Measurements from ENCODE around the gene MGST3. TPM values are rescaled to one million over a fixed set of nuclear protein-coding genes. Genes with fewer than 3 reads are reported as not detected.

Gene MGST3
- total and polyA plus RNA-seq, 2 experiments from 2014 or later, result 84.5 to 262 TPM

DNA sequence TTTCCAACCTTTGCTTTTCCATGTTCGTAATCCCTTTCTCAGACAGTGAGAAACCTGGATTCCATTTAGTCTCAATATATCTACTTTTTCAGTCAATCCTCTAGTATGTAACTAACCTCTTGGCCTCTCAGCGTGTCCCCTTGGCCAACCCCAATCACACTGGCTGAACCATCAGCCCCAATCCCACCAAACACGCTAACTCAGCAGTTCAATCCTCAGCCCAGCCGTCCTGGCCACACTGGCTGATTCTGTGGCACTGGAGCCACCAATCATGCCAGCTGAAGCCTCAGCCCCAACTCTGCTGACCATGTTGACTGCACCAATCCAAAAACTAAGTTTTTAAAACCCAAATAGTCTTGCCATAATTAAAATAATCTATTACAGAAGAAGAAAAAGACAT lies 6.6 kb upstream of the MGST3 start:
- TF ChIP-seq ZNF462 (CRISPR knock-in tag; IDR thresholded peaks at IDR 0.05), result no peak
- no peak for TF ChIP-seq EZH2 (IDR thresholded peaks at IDR 0.05; ENCODE audit: low read depth, unreplicated experiment)
- no peak for TF ChIP-seq POLR2AphosphoS5 (IDR thresholded peaks at IDR 0.05; ENCODE audit: low read depth)
- no peak for TF ChIP-seq JUNB (IDR thresholded peaks at IDR 0.05; ENCODE audit: unreplicated experiment)
- TF ChIP-seq EZH2phosphoT487 (IDR thresholded peaks at IDR 0.05; ENCODE audit: unreplicated experiment), result no peak
- no peak for TF ChIP-seq CTCF (conservative IDR thresholded peaks at IDR 0.05; ENCODE audit: low read depth in 2 of 2)
- no peak for TF ChIP-seq STAT1 (IDR thresholded peaks at IDR 0.05; ENCODE audit: unreplicated experiment)
- no peak for TF ChIP-seq CREB1 (CRISPR knock-in tag; IDR thresholded peaks at IDR 0.05; ENCODE audit: low read depth)
- TF ChIP-seq ZNF331 (CRISPR knock-in tag; IDR thresholded peaks at IDR 0.05; ENCODE audit: low read depth), result no peak
- TF ChIP-seq ZNF114 (CRISPR knock-in tag; IDR thresholded peaks at IDR 0.05), result no peak
- no peak for TF ChIP-seq NANOG (IDR thresholded peaks at IDR 0.05; ENCODE audit: borderline replicate concordance)
- TF ChIP-seq, protein P1, sequence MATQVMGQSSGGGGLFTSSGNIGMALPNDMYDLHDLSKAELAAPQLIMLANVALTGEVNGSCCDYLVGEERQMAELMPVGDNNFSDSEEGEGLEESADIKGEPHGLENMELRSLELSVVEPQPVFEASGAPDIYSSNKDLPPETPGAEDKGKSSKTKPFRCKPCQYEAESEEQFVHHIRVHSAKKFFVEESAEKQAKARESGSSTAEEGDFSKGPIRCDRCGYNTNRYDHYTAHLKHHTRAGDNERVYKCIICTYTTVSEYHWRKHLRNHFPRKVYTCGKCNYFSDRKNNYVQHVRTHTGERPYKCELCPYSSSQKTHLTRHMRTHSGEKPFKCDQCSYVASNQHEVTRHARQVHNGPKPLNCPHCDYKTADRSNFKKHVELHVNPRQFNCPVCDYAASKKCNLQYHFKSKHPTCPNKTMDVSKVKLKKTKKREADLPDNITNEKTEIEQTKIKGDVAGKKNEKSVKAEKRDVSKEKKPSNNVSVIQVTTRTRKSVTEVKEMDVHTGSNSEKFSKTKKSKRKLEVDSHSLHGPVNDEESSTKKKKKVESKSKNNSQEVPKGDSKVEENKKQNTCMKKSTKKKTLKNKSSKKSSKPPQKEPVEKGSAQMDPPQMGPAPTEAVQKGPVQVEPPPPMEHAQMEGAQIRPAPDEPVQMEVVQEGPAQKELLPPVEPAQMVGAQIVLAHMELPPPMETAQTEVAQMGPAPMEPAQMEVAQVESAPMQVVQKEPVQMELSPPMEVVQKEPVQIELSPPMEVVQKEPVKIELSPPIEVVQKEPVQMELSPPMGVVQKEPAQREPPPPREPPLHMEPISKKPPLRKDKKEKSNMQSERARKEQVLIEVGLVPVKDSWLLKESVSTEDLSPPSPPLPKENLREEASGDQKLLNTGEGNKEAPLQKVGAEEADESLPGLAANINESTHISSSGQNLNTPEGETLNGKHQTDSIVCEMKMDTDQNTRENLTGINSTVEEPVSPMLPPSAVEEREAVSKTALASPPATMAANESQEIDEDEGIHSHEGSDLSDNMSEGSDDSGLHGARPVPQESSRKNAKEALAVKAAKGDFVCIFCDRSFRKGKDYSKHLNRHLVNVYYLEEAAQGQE (IDR thresholded peaks at IDR 0.05; ENCODE audit: unreplicated experiment), result no peak
- Histone ChIP-seq H4K20me1 (replicated peaks; ENCODE audit: insufficient read depth) (no peaks in the 10 kb centered on the region), H3K79me2 (replicated peaks; ENCODE audit: insufficient read depth) (no peaks in the 10 kb centered on the region), H3K9me2 (ENCODE audit: insufficient read depth) (no peaks in the 10 kb centered on the region), H3K27ac (ENCODE audit: low read depth) (no peak overlapping the region), H3K4me3 (no peak overlapping the region), H3K36me3 (ENCODE audit: insufficient read depth) (no peaks in the 10 kb centered on the region), H3K27me3 (ENCODE audit: insufficient read depth) (no peaks in the 10 kb centered on the region), H3K4me2 (no peak overlapping the region), H2AFZ (no peak overlapping the region), H3F3A (replicated peaks; ENCODE audit: low read depth) (no peaks in the 10 kb centered on the region), H3K4me1 (ENCODE audit: insufficient read depth) (peaks cover 2% of the 10 kb centered on the region; the same call in 1 of the 2 replicates)
- Mint-ChIP-seq H3K4me1 (peaks cover 23% of the 10 kb centered on the region), H3K27me3 (ENCODE audit: insufficient read depth, low read depth, poor library complexity) (no peaks in the 10 kb centered on the region), H3K4me3 (no peak overlapping the region), H3K9me3 (no peaks in the 10 kb centered on the region), H3K27ac (no peak overlapping the region), H3K36me3 (ENCODE audit: low read depth) (no peaks in the 10 kb centered on the region)
- DNase-seq (ENCODE audit: low spot score) (no peak), ATAC-seq (no peak)
